BLaER1 treated with 17β-estradiol and CSF1 and Interleukin-3, amounts not matched to agents 10 nM and 100 nM (cell line): ENCODE data around the gene FHIT.

Source experiments
- H3K27ac ChIP-seq, 11 experiments: shearing (Covaris generic); formaldehyde crosslinking; 2 replicates each; pipeline ENCODE4 v1.8.1; 2022
- H3K27me3 ChIP-seq, 11 experiments: shearing (Covaris generic); formaldehyde crosslinking; 2 replicates each; pipeline ENCODE4 v1.8.1; 2022
- H3K36me3 ChIP-seq, 11 experiments: shearing (Covaris generic); formaldehyde crosslinking; 2 replicates each; pipeline ENCODE4 v1.8.1; 2022
- H3K4me1 ChIP-seq, 10 experiments: shearing (Covaris generic); formaldehyde crosslinking; 2 replicates each; pipeline ENCODE4 v1.8.1; 2022
- H3K4me2 ChIP-seq, 11 experiments: shearing (Covaris generic); formaldehyde crosslinking; 2 replicates each; pipeline ENCODE4 v1.8.1; 2022
- H3K4me3 ChIP-seq, 10 experiments: shearing (Covaris generic); formaldehyde crosslinking; 2 replicates each; pipeline ENCODE4 v1.8.1; 2022
- H3K9ac ChIP-seq, 11 experiments: shearing (Covaris generic); formaldehyde crosslinking; 2 replicates each; pipeline ENCODE4 v1.8.1; 2022
- H3K9me3 ChIP-seq, 11 experiments: shearing (Covaris generic); formaldehyde crosslinking; replicated peaks in 1 of 11; 2 replicates each; pipeline ENCODE4 v1.8.1; 2022
- H4K20me1 ChIP-seq, 11 experiments: shearing (Covaris generic); formaldehyde crosslinking; 2 replicates each; pipeline ENCODE4 v1.8.1; 2022
- Cebpa-rat ChIP-seq, 11 experiments: shearing (Covaris generic); IDR thresholded peaks; 2 replicates each; pipeline ENCODE4 v1.8.1; 2022

FHIT gene

GRCh38 chr3:60160822-60161748, 1090.2 kb downstream of the FHIT start:
- Histone ChIP-seq H3K9me3 (no peaks in the 10 kb centered on the region), H3K27ac (no peak overlapping the region), H3K27me3 (no peaks in the 10 kb centered on the region), H3K4me3 (no peak overlapping the region), H3K36me3 (no peaks in the 10 kb centered on the region), H3K4me2 (no peak overlapping the region), H4K20me1 (no peaks in the 10 kb centered on the region), H3K4me1 (peaks cover 0 to 10% (median 0%) of the 10 kb centered on the region in 10 experiments; a peak in 3 of 20 replicates), H3K9ac (no peak overlapping the region)
- TF ChIP-seq Cebpa-rat (IDR thresholded peaks at IDR 0.05): no peak

- H3K36me3 ChIP-seq: no peaks in the 10 kb centered on the region
- no peak for TF ChIP-seq Cebpa-rat (IDR thresholded peaks at IDR 0.05)
- H3K4me1 ChIP-seq: peaks cover 0 to 10% (median 0%) of the 10 kb centered on the region in 10 experiments; a peak in 3 of 20 replicates
- no peak overlapping the region for H3K27ac ChIP-seq
- no peak overlapping the region for H3K9ac ChIP-seq
- no peak overlapping the region for H3K4me3 ChIP-seq
- H4K20me1 ChIP-seq: no peaks in the 10 kb centered on the region
- H3K27me3 ChIP-seq: no peaks in the 10 kb centered on the region
- H3K9me3 ChIP-seq: no peaks in the 10 kb centered on the region
- no peak overlapping the region for H3K4me2 ChIP-seq
Observed at GRCh38 chr3:60160111-60160821, 1091.0 kb downstream of the FHIT start.

- H3K4me3 ChIP-seq: no peak overlapping the region
- no peaks in the 10 kb centered on the region for H3K9me3 ChIP-seq
- TF ChIP-seq Cebpa-rat (IDR thresholded peaks at IDR 0.05): no peak
- no peaks in the 10 kb centered on the region for H4K20me1 ChIP-seq
- no peak overlapping the region for H3K9ac ChIP-seq
- no peaks in the 10 kb centered on the region for H3K27me3 ChIP-seq
- no peak overlapping the region for H3K27ac ChIP-seq
- H3K4me1 ChIP-seq: peaks cover 0 to 10% (median 0%) of the 10 kb centered on the region in 10 experiments; a peak in 2 of 20 replicates
- H3K4me2 ChIP-seq: peak overlapping the region in 2 of 11 experiments; percentile 13 to 19; a peak in 1 of 22 replicates
- H3K36me3 ChIP-seq: no peaks in the 10 kb centered on the region
Observed at GRCh38 chr3:60158035-60158434, 1093.2 kb downstream of the FHIT start.

- H3K4me3 ChIP-seq: no peak overlapping the region
- no peak overlapping the region for H3K27ac ChIP-seq
- H3K9me3 ChIP-seq: no peaks in the 10 kb centered on the region
- no peak for TF ChIP-seq Cebpa-rat (IDR thresholded peaks at IDR 0.05)
- H3K4me2 ChIP-seq: no peak overlapping the region
- no peaks in the 10 kb centered on the region for H3K36me3 ChIP-seq
- no peaks in the 10 kb centered on the region for H4K20me1 ChIP-seq
- H3K9ac ChIP-seq: no peak overlapping the region
- H3K27me3 ChIP-seq: no peaks in the 10 kb centered on the region
- H3K4me1 ChIP-seq: peaks cover 0 to 10% (median 0%) of the 10 kb centered on the region in 10 experiments; a peak in 2 of 20 replicates
Observed at GRCh38 chr3:60154011-60154410, 1097.2 kb downstream of the FHIT start.

GRCh38 chr3:60153221-60153999, 1097.8 kb downstream of the FHIT start:
- Histone ChIP-seq H3K4me1 (peaks cover 0 to 10% (median 0%) of the 10 kb centered on the region in 10 experiments; a peak in 2 of 20 replicates), H4K20me1 (no peaks in the 10 kb centered on the region), H3K36me3 (no peaks in the 10 kb centered on the region), H3K4me2 (no peak overlapping the region), H3K9ac (no peak overlapping the region), H3K27me3 (no peaks in the 10 kb centered on the region), H3K9me3 (no peaks in the 10 kb centered on the region), H3K4me3 (no peak overlapping the region), H3K27ac (no peak overlapping the region)
- TF ChIP-seq Cebpa-rat (IDR thresholded peaks at IDR 0.05): no peak

GRCh38 chr3:60149501-60149900, 1101.8 kb downstream of the FHIT start:
- no peaks in the 10 kb centered on the region for H3K27me3 ChIP-seq
- no peaks in the 10 kb centered on the region for H4K20me1 ChIP-seq
- H3K4me1 ChIP-seq: no peaks in the 10 kb centered on the region
- TF ChIP-seq Cebpa-rat (IDR thresholded peaks at IDR 0.05): no peak
- no peak overlapping the region for H3K4me3 ChIP-seq
- H3K9ac ChIP-seq: no peak overlapping the region
- no peaks in the 10 kb centered on the region for H3K36me3 ChIP-seq
- H3K4me2 ChIP-seq: no peak overlapping the region
- no peaks in the 10 kb centered on the region for H3K9me3 ChIP-seq
- no peak overlapping the region for H3K27ac ChIP-seq

- H3K4me1 ChIP-seq: no peaks in the 10 kb centered on the region
- no peaks in the 10 kb centered on the region for H3K9me3 ChIP-seq
- no peak overlapping the region for H3K27ac ChIP-seq
- H3K27me3 ChIP-seq: no peaks in the 10 kb centered on the region
- H3K4me3 ChIP-seq: no peak overlapping the region
- H4K20me1 ChIP-seq: no peaks in the 10 kb centered on the region
- no peak overlapping the region for H3K4me2 ChIP-seq
- H3K36me3 ChIP-seq: no peaks in the 10 kb centered on the region
- no peak for TF ChIP-seq Cebpa-rat (IDR thresholded peaks at IDR 0.05)
- no peak overlapping the region for H3K9ac ChIP-seq
Observed at GRCh38 chr3:60147249-60147950, 1103.9 kb downstream of the FHIT start.

GRCh38 chr3:60146121-60146520, 1105.1 kb downstream of the FHIT start:
- no peak overlapping the region for H3K4me3 ChIP-seq
- no peaks in the 10 kb centered on the region for H3K36me3 ChIP-seq
- TF ChIP-seq Cebpa-rat (IDR thresholded peaks at IDR 0.05): no peak
- no peak overlapping the region for H3K27ac ChIP-seq
- no peak overlapping the region for H3K9ac ChIP-seq
- no peaks in the 10 kb centered on the region for H3K9me3 ChIP-seq
- no peak overlapping the region for H3K4me2 ChIP-seq
- H3K27me3 ChIP-seq: no peaks in the 10 kb centered on the region
- no peaks in the 10 kb centered on the region for H4K20me1 ChIP-seq
- no peaks in the 10 kb centered on the region for H3K4me1 ChIP-seq
